ENCODE measurements around the gene PAFAH2.
"Not testable (repeated sequence)": the region's sequence is repeated elsewhere in the genome, so short reads cannot be mapped to it uniquely, and the experiment has no call there.

The PAFAH2 gene

DNA sequence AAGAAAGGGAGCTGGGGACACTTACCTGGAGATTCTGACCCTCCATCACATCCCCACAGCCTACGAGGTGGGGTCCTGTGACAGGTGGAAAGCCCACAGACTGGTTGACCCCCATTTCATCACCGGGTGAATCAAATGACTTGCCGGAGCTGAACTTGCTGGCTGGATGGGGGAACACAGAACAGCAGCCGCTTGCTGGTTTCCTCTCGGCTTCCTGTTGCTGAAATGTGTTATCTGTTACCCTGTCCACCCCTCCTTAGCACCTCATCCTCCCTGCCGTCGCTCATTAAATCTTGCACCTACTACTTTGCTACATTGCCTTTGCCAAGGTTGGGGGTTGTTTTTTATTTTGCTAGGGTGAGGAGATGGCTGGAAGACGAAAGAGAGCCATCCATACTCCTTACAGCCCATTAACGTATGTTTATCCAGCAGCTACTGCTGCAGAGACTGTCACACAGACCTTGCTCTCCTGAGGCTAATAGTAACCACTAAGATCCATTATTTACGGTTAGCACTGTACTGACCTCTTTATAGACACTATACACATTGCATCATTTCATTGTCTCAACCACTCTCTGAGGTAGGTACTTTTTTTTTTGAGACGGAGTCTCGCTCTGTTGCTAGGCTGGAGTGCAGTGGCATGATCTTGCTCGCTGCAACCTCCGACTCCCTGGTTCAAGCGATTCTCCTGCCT, 7.0 kb downstream of the PAFAH2 start:
- H3K4me3 ChIP-seq (ENCODE audit: low read length): no peak overlapping the region

DNA sequence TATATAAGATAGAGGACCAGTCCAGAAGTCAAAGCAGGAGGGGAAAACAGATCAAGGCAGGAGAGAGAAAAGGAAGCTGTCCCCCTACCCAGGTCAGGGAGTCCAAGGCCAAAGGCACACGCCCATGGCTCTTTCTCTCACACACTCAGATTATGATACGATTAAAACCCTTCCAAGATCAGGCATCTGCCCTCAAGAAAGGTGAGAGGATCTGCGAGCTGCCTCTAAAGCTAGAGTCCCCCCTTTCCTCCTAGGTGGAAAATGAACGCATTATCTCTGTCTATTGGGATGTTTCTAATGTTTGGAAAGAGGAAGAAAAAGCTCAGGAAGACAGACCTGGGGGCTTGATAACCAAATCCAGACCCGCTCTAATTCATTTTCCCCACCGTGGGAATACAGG, 7.6 kb downstream of the PAFAH2 start:
- TF ChIP-seq, protein P1, sequence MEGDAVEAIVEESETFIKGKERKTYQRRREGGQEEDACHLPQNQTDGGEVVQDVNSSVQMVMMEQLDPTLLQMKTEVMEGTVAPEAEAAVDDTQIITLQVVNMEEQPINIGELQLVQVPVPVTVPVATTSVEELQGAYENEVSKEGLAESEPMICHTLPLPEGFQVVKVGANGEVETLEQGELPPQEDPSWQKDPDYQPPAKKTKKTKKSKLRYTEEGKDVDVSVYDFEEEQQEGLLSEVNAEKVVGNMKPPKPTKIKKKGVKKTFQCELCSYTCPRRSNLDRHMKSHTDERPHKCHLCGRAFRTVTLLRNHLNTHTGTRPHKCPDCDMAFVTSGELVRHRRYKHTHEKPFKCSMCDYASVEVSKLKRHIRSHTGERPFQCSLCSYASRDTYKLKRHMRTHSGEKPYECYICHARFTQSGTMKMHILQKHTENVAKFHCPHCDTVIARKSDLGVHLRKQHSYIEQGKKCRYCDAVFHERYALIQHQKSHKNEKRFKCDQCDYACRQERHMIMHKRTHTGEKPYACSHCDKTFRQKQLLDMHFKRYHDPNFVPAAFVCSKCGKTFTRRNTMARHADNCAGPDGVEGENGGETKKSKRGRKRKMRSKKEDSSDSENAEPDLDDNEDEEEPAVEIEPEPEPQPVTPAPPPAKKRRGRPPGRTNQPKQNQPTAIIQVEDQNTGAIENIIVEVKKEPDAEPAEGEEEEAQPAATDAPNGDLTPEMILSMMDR (conservative IDR thresholded peaks at IDR 0.05; ENCODE audit: low read depth, low read length): no peak
- DNase-seq (ENCODE audit: low read depth): no peak
- no peak overlapping the region for H3K4me3 ChIP-seq (ENCODE audit: low read length)

More for the DNA sequence above, 7.0 kb downstream of the PAFAH2 start:
- TF ChIP-seq, protein P1 (conservative IDR thresholded peaks at IDR 0.05; ENCODE audit: low read depth, low read length): no peak
- DNase-seq (ENCODE audit: low read depth): no peak

DNA sequence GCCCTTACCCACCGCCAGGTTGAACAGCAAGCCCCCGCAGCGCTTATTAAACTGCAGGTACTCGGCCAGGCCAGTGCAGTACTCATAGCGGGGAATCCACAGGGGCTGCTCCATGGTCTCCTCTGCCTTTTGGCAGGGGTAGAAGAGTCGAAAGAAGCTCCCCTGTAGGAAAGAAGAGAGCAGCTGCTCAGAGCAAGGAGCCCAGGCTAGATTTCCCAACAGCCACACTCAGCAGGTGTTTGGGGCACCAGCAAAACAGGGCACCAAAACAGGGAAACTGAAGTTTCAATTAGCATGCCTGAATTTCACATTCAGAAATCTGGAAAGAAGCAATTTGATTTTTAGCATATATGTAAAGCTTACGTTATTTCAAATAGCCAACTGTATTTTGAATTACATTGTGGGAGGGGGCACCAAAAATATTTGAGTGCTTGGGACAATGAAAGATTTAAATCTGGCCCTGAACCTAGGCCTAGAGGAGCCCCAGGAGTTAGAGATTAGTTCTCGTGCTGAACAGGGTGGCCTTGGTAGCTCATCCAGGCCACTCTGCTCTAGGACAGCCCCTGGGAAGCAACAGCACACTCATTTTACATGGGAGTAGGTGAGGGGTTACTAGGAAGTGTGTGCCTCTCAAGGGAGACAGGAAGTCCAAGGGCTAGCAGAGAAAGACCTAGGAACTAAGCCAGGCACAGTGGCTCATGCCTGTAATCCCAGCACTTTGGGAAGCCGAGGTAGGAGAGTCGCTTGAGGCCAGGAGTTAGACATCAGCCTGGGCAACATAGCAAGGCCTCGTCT, 8.2 kb downstream of the PAFAH2 start:
- DNase-seq (ENCODE audit: low read depth): no peak
- no peak overlapping the region for H3K4me3 ChIP-seq (ENCODE audit: low read length)
- TF ChIP-seq, protein P1 (conservative IDR thresholded peaks at IDR 0.05; ENCODE audit: low read depth, low read length): no peak

DNA sequence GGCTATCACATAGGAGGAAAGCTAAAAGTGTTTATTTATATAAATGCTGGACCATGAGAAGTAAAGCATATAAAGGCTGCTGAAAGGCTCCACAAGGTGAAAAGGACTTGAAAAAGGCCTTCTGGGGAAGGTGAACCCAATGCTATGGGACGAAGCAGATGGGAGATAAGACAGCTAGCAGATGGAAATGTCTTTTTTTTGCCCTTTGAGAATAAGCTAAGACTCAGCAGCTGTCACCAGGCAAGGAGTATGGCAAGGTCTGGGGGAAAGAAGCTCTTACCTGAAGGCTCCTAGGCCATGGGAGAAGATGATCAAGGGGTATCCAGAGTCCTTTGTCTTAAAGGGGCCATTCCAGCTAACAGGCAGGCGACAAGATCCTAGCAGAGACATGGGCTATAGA, 9.9 kb downstream of the PAFAH2 start:
- no peak for DNase-seq (ENCODE audit: low read depth)
- H3K4me3 ChIP-seq (ENCODE audit: low read length): no peak overlapping the region
- TF ChIP-seq, protein P1 (conservative IDR thresholded peaks at IDR 0.05; ENCODE audit: low read depth, low read length): no peak

DNA sequence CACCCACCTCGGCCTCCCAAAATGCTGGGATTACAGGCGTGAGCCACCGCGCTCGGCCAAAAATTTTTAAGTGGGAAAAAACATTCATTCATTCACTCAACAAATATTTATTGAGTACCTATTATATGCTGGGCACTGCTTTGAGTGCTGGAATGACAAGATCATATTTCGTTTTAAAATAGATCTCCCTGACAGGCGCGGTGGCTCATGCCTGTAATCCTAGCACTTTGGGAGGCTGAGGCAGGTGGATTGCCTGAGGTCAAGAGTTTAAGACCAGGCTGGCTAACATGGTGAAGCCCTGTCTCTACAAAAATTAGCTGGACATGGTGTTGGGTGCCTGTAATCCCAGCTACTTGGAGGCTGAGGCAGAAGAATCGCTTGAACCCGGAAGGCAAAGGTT, 11.1 kb downstream of the PAFAH2 start:
- not testable (repeated sequence) for DNase-seq (ENCODE audit: low read depth); H3K4me3 ChIP-seq (ENCODE audit: low read length)

DNA sequence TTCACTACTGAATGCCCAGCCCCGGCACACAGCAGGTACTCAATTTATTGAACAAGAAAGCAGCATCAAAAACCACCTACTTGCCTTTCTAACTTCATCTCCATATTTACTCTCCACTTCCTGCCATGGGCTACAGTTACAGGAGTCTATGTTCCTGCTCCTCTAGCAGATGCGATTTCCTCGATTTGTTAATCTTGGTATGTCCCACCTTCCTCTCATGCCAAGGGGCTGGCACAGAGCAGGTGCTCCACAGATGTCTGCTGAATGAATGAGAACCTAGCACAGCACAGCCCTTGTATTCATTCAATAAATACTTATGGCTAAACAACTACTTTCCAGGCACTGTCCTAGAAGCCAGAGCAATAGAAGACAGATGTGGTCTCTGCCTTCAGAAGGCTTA, 12.2 kb downstream of the PAFAH2 start:
- no peak for DNase-seq (ENCODE audit: low read depth)

DNA sequence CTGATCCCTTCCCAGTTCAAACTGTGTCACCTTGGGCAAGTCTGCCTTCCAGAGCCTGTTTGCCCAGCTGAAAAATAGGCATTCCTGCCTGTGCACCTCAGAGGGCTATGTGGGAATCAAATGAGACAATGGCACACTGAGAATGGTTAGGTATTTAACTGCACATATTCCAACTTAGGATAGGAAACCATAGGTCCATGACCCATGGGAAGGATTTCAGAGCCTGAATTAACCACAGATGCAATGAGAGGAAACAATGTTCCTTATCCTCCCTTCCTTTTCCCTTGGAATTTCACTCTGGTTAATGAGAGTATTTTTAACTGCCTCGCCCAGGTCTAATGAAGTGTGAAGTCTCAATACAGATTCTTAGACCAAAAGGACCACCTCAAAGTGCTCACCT, 12.7 kb downstream of the PAFAH2 start:
- DNase-seq (ENCODE audit: low read depth): no peak

More for the DNA sequence above, 12.2 kb downstream of the PAFAH2 start:
- H3K4me3 ChIP-seq (ENCODE audit: low read length): no peak overlapping the region
- TF ChIP-seq, protein P1 (conservative IDR thresholded peaks at IDR 0.05; ENCODE audit: low read depth, low read length): no peak

More for the DNA sequence above, 12.7 kb downstream of the PAFAH2 start:
- no peak overlapping the region for H3K4me3 ChIP-seq (ENCODE audit: low read length)
- TF ChIP-seq, protein P1 (conservative IDR thresholded peaks at IDR 0.05; ENCODE audit: low read depth, low read length): no peak
